HG03571 (cell line): Measurements from ENCODE around the gene MAP4.
"Not testable (repeated sequence)": the region's sequence is repeated elsewhere in the genome, so short reads cannot be mapped to it uniquely, and the experiment has no call there.

Experiments used
- ATAC-seq: cut with Tn5 transposase; IDR thresholded peaks from one replicate; pipeline ENCODE4 v1.9.1; 2021; ENCODE audit not compliant: unreplicated experiment

The MAP4 gene

GRCh38 chr3:48018841-48019240 lies 2.6 kb upstream of the MAP4 start:
- no peak for ATAC-seq

GRCh38 chr3:48015431-48016180 lies 610 bp downstream of the MAP4 start:
- ATAC-seq = no peak

- ATAC-seq = no peak
Observed at GRCh38 chr3:48014358-48014757, 1.9 kb downstream of the MAP4 start.

- no peak for ATAC-seq
Observed at GRCh38 chr3:48013288-48013980, 2.8 kb downstream of the MAP4 start.

GRCh38 chr3:48012659-48013058 lies 3.6 kb downstream of the MAP4 start:
- ATAC-seq = no peak

GRCh38 chr3:48008066-48008465 lies 8.2 kb downstream of the MAP4 start:
- ATAC-seq = not testable (repeated sequence)

- ATAC-seq = not testable (repeated sequence)
Observed at GRCh38 chr3:48007361-48007760, 8.9 kb downstream of the MAP4 start.

GRCh38 chr3:48006794-48007193 lies 9.4 kb downstream of the MAP4 start:
- not testable (repeated sequence) for ATAC-seq

- ATAC-seq = no peak
Observed at GRCh38 chr3:48004694-48005093, 11.5 kb downstream of the MAP4 start.

- no peak for ATAC-seq
Observed at GRCh38 chr3:48002787-48003186, 13.4 kb downstream of the MAP4 start.

GRCh38 chr3:48001991-48002390 lies 14.2 kb downstream of the MAP4 start:
- ATAC-seq = no peak

- ATAC-seq = no peak
Observed at GRCh38 chr3:48000212-48000611, 16.0 kb downstream of the MAP4 start.

GRCh38 chr3:47996440-47996839 lies 19.8 kb downstream of the MAP4 start:
- ATAC-seq = no peak

- no peak for ATAC-seq
Observed at GRCh38 chr3:47994180-47994579, 22.0 kb downstream of the MAP4 start.

- no peak for ATAC-seq
Observed at GRCh38 chr3:47991341-47991740, 24.9 kb downstream of the MAP4 start.

GRCh38 chr3:47989981-47990440 lies 26.2 kb downstream of the MAP4 start:
- ATAC-seq = no peak

- no peak for ATAC-seq
Observed at GRCh38 chr3:47985381-47985780, 30.8 kb downstream of the MAP4 start.

- ATAC-seq = no peak
Observed at GRCh38 chr3:47984075-47984728, 32.0 kb downstream of the MAP4 start.

GRCh38 chr3:47980795-47981194 lies 35.4 kb downstream of the MAP4 start:
- ATAC-seq = no peak

GRCh38 chr3:47979070-47979469 lies 37.1 kb downstream of the MAP4 start:
- no peak for ATAC-seq

- no peak for ATAC-seq
Observed at GRCh38 chr3:47978386-47978785, 37.8 kb downstream of the MAP4 start.
